AG08396 (cell line): Measurements from ENCODE around the gene FRMD8.

Experiments used
- DNase-seq: peaks from one replicate; pipeline ENCODE4 v3.0.0; 2012; ENCODE audit warnings: low spot score, mixed read lengths

The FRMD8 gene

DNA sequence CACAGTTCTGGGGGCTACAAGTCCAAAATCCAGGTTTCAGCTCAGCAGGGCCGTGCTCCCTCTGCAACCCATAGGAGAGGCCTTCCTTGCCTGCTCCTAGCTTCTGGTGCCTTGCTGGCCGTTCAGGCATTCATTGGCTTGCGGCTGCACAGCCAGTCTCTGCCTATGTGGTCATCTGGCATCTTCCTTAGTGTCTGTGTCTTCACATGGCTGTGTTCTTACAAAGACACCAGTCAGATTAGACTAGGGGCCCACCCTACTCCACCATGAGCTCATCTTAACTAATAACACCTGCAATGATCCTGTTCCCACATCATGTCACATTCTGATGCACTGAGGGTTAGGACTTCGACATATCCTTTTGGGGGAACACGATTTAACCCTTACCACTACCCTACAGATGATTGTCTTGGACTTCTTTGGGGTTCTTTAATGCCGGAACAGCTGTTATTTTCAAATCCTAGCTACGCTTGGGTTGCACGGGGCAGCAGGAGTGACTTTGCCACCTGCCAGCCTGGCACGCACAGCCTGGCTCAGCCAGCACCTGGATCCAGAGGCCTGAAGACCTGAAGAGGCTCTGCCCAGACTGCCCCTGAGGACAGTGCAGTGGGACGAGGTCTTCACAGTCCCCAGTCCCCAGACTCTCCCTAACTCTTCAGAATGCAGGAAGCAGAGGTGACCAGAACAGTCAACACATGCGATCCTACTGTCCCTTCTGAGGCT is 28.5 kb downstream of the FRMD8 start:
- no peak for DNase-seq

DNA sequence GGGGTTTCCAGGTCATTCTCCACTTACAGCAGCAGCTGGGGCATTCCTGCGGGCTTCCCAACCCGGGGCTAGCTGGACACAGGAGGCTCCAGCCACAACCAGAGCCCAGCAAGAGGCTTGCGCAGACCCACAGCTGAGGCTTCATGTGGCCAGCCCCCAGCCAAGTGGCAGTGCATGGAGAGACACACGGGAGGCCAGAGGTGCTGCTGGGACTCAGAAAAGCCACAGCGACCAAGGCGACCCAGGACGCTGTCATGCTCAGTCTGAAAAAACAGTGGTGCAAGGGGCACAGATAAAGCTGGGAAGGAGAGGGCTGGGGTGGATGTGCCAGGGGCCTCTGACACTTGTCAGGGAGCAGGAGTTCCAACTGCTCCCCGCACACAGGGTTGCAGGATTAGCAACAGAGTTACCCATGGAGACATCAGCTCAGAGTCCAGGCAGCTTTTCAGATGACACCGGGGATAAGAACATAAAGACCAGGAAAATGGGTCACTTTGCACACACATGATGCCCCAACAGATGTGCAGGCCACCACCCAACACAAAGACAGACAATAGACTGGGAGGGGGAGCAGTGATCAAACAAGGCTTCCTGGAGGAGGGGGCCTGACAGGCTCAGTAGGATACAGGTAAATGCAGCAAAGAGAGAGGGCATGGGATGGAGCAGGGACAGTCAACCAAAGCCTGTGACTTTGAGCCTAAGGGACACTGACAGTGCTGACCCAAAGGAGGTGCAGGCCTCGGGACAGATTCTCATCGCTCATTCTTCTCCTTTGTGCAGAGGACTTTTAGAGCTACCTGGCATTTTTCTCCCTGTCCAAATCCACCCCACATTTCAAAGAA is 29.3 kb downstream of the FRMD8 start:
- DNase-seq: no peak

DNA sequence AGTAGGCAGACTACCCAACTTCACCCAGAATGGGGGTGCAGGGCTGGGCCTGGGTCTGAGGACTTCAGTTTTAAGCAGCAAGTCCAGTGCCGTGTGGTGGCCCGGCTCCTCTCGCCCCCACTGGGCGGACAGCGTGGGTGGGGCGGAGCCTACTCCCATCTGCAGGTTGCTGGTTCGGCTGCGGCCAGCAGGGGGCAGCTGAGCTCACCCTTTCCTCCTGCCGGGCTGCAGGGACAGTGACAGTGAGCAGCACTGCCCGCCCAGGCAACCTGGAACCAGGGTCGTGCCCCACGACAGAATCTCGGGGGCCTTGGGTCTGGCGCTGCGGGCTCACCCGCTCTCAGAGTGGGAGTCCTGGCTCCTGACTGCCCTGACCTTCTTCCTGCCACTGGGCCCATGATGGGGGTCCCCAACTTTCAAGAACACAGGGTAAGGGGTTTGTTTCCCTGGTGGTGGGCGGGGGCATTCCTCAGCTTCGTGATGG is 29.9 kb downstream of the FRMD8 start:
- DNase-seq: peak; percentile 92

DNA sequence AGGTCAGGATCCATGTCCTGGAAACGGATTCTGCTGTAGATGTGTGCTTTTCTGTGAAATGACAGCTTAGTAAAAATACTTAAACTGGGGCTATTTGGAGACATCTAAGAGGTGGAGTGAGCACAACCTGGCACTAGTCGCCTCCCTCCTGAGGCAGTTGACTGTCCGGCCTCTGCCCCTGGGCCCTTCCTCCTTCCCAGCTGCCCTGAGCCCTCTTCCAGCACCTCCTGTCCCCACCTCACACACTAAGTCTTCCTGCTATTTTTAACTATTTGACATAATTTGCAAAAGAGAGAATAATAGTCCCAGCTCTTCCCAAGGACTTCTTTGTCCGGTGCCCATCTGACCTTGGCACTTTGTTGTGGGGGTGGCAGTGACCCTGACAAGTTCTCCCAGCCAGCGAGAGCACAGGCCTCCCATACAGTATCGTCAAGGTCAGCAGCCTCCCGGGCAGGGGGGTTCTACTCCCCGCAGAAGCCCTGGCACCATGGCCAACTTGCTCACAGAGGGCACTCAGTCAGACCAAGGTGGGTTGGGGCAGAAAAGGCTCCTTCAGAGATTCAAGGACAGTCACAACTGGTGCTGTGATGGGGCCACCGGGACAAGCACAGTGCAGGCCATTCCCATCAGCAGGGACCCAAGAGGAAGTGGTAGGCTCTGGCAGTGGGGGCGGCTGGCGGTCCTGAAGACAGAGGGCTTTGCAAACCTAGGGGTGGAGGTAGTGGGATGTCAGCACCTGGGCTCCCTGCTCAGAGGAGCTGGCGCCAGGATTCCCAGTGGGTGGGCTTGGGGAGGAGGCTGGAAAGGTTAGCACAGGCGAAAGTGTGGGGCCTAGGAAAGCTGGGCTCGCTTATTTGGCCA is 30.6 kb downstream of the FRMD8 start:
- no peak for DNase-seq

DNA sequence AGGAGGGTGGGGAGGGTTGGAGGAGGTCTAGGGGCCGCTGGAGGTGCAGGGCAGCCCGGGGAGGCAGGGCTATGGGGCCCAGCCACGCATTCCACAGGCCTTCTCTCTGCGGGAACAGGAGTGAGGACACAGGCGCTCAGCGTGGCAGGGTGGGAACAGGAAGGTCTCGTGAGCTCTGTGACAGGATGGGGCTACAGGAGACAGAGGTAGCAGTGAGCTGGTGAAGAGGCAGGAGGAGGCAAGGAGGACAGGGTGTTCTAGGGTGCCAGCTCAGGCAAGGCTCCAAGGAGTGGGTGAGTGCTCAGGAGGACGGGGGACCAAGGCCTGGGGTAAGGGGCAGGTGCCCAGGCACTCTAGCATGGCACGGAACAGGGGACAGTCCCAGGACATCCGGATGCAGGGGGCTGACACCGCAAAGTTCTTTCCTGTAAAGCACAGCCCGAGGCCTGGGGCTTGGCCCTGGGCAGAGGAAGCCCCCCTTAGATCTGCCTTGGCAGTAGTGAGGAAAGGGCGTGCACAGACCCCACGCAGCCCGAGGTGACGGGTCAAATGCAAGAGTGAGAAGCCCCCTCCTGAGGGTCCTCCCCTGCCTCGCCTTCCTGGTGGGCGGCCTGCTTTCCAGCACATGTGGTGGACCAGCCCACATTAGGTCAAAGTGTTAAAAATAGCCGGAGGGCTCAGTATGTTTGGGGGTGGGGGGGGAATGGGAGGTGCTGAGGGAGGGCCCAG is 31.4 kb downstream of the FRMD8 start:
- DNase-seq: peak; percentile 58

DNA sequence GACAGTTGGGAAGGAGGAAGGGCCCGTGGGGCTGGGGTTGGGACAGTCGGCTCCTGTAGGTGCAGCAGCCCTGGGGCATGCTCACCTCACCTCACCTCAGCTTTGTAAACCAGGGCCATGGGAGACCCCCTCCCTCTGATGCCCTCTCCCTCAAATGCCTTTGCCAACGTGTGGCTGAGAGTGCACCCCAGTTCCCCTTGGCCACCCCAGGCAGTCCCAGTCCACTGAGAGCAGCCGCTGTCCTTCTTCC is 31.9 kb downstream of the FRMD8 start:
- no peak for DNase-seq

DNA sequence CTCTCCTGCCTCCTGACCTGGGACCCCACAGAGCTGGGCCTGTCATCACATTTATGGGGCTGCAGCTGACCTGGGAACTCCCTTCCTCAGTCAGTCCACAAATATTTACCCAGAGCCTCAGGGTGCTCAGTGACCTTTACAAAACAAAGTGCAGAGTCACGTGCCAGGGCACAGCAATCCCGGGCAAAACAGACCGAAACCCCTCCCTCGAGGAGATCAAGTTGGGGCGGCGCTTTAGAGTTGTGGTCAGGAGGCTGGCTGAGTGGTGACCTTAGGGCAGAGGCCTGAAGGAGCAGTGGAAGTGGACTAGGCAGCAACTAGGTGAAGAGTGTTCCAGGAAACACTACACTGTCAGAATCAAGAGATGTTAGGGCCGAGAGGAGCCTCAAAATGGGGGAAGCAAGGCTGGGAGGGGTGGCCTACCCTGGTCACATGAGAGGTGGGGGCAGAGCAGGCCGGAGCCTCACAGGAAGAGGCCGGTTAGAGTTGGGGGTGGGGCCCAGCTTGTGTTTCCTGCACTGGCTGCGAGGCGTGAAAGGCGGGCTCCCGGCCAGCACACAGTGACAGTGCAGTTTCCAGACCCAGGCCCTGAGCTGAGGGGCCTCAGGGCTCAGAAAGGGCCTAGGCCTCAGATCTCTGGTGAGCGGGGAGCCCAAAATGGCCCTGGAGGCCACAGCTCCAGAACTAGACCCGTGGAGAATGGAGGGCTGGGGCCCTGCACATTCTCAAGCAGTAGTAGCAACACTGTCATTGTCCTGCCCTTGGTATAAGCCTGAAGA is 32.4 kb downstream of the FRMD8 start:
- peak; percentile 87 for DNase-seq

DNA sequence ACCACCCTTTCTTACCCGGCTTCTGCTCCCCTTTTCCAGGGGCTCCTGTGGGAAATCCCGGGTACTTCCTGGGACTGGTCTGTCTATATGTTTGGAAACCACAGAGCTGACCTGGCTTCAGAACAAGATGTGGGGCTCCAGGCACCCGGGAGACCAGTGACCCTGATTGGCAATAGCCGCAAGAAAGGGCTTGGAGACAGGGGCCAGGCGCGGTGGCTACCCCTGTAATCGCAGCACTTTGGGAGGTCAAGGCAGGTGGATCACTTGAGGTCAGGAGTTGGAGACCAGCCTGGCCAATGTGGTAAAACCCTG is 33.0 kb downstream of the FRMD8 start:
- DNase-seq: no peak

DNA sequence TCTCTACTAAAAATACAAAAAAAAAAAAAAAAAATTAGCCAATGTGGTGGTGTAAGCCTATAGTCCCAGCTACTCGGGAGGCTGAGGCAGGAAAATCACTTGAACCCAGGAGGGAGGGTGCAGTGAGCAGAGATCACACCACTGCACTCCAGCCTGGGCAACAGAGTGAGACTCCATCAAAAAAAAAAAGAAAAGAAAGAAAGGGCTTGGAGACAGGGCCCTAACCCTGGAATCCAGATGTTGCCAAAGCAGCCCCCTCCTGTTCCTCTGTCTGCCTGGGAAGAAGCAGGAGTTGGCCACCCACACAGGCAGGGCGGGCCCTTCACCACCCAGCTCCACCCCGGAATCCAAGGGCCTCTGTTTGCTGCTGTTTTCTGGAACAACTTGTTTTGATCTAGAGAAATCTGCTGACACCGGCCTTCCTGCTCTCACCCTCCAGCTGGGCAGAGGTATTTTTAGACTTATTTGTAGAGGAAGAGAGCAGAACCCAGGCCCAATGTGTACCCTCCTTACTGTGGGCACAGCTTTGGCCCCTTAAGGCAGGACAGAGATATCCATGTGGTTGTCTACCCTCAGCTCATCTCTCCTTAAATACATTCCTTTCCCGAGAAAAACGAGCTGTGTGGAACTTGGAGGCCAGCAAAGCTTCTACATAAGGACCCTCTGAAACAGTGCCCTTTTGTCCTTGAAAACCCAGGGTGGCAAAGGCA is 33.5 kb downstream of the FRMD8 start:
- peak; percentile 77 for DNase-seq

DNA sequence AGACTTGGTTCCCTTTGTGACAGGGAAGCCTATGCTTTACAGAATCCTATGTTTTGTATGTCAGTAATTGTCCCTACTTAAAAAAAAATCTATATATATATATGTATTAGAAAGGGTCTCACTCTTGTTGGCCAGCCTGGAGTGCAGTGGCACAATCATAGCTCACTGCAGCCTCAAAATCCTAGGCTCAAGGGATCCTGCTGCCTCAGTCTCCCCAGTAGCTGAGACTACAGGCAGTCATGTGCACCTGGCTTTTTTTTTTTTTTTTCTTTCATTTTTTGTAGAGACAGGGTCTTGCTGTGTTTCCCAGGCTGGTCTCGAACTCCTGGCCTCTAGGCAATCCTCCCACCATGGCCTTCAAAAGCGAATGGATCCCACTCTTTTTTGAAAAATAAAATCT is 34.1 kb downstream of the FRMD8 start:
- no peak for DNase-seq

DNA sequence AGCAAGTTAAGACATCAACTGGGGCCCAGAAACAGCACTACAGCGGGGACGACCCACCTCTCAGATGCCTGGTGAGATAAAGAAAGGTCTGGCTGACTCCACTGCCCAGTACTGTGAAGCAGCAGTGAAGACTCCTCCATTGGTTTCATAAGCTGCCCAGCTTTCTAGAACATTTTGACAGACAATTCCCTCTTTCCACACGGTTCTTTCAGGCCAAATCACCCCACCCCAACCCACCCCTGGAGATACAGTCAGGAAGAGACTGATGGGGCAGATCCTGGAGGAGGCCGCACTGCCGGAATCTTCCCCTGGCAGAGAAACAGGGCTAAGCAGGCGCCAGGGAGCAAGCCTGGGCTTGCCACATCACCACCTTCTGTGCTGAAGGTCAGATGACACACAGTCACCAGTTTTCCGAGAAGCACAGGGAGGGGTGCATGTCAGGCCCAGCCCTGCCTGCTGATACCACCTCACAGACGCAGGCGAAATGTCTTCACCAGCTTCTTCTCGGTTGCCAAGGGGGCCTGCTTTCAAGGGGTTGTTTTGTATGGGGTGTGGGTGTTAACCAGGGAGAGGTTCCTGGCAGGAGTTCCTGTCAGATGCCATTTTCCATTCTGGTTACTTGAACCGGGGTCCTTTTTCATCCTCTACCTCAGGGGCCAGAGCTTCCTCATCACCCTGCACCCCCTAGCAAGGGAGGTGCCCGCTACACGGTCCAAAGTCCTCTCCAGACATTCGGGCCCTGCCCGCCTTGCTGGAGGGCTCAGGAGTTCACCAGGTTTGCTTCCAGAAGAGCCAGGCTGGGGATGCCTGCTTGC is 34.7 kb downstream of the FRMD8 start:
- DNase-seq: peak; percentile 87

DNA sequence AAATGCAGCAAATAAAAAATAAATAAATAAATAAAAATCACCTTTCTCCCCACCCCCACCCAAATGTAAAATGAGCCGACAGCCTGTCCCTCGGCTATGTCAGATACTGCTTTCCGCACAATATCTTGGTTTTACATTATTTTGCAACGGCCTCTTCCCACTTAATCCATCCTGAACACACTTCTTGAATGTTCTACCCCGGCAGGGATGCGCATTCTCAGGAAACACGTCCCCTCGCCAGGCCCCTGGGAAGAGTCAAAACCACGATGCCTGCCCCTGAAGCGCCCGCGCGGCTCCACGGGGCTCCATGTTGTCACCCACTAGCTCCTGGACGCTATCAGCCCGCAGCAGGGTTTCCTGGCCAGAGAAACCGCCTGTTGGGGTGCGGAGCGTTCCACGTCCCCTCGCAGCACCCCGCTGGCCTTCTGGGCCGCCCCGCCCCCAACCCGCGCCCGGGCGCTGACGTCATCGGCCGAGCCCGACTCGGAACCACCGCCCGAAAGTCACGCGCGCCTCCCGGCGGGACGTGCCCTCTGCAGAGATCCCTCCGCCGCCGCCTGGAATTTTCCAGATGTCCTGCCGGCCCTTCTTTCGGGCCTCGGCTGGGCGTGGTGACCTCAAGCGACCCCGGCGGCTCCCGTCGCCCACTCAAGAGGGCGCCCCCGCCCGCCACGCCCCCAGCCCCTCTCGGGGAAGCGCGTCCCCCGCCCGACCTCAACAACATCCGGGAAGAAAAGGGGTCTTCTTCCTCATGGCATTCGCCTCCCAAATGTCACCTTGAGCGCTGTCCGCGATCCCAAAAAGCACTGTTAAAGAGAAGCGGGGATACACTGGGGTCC is 35.6 kb downstream of the FRMD8 start:
- DNase-seq: peak; percentile 87

DNA sequence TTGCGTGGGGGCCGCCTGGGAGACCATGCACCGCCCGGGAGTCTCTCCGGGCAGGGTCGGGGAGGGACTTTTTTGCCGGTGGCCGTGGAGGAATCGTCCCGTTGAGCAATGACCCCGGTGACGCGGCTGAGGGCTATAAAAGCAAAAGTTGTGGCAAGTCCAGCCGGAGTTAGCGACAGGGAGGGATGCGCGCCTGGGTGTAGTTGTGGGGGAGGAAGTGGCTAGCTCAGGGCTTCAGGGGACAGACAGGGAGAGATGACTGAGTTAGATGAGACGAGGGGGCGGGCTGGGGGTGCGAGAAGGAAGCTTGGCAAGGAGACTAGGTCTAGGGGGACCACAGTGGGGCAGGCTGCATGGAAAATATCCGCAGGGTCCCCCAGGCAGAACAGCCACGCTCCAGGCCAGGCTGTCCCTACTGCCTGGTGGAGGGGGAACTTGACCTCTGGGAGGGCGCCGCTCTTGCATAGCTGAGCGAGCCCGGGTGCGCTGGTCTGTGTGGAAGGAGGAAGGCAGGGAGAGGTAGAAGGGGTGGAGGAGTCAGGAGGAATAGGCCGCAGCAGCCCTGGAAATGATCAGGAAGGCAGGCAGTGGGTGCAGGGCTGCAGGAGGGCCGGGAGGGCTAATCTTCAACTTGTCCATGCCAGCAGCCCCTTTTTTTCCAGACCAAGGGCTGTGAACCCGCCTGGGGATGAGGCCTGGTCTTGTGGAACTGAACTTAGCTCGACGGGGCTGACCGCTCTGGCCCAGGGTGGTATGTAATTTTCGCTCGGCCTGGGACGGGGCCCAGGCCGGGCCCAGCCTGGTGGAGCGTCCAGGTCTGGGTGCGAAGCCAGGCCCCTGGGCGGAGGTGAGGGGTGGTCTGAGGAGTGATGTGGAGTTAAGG is 36.4 kb downstream of the FRMD8 start, which contains the start of gene NEAT1:
TSS of gene NEAT1 (plus strand) at position 166 of the 883 bp plus-strand sequence.
- DNase-seq: peak; percentile 73

DNA sequence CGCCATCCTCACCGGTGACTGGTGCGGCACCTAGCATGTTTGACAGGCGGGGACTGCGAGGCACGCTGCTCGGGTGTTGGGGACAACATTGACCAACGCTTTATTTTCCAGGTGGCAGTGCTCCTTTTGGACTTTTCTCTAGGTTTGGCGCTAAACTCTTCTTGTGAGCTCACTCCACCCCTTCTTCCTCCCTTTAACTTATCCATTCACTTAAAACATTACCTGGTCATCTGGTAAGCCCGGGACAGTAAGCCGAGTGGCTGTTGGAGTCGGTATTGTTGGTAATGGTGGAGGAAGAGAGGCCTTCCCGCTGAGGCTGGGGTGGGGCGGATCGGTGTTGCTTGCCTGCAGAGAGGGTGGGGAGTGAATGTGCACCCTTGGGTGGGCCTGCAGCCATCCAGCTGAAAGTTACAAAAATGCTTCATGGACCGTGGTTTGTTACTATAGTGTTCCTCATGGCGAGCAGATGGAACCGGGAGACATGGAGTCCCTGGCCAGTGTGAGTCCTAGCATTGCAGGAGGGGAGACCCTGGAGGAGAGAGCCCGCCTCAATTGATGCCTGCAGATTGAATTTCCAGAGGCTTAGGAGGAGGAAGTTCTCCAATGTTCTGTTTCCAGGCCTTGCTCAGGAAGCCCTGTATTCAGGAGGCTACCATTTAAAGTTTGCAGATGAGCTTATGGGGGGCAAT is 37.2 kb downstream of the FRMD8 start:
- no peak for DNase-seq

DNA sequence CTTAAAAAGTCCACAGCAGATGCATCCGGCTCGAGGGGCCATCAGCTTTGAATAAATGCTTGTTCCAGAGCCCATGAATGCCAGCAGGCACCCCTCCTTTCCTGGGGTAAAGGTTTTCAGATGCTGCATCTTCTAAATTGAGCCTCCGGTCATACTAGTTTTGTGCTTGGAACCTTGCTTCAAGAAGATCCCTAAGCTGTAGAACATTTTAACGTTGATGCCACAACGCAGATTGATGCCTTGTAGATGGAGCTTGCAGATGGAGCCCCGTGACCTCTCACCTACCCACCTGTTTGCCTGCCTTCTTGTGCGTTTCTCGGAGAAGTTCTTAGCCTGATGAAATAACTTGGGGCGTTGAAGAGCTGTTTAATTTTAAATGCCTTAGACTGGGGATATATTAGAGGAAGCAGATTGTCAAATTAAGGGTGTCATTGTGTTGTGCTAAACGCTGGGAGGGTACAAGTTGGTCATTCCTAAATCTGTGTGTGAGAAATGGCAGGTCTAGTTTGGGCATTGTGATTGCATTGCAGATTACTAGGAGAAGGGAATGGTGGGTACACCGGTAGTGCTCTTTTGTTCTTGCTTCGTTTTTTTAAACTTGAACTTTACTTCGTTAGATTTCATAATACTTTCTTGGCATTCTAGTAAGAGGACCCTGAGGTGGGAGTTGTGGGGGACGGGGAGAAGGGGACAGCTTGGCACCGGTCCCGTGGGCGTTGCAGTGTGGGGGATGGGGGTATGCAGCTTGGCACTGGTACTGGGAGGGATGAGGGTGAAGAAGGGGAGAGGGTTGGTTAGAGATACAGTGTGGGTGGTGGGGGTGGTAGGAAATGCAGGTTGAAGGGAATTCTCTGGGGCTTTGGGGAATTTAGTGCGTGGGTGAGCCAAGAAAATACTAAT is 38.0 kb downstream of the FRMD8 start:
- DNase-seq: no peak
